Trophoblast cell (in vitro differentiated cells and primary cell): ENCODE data around the gene PSMD12.
"Not testable (repeated sequence)": the region's sequence is repeated elsewhere in the genome, so short reads cannot be mapped to it uniquely, and the experiment has no call there.

Experiments used
- DNase-seq, 2 donors: peaks; one replicate each; pipeline ENCODE4 v3.0.0-alpha.2; 2016
- H2AFZ ChIP-seq: 2 replicates; pipeline ENCODE4 v1.6.1; 2013; ENCODE audit warnings: low read length, moderate library complexity, mild to moderate bottlenecking; ENCODE audit not compliant: insufficient read depth, poor library complexity
- H2AK5ac ChIP-seq: 2 replicates; pipeline ENCODE4 v1.6.1; 2013; ENCODE audit warnings: mild to moderate bottlenecking, low read length
- H2BK120ac ChIP-seq: 2 replicates; pipeline ENCODE4 v1.6.1; 2013; ENCODE audit warnings: low read length, mild to moderate bottlenecking, moderate library complexity; ENCODE audit not compliant: insufficient read depth, poor library complexity
- H2BK12ac ChIP-seq: 2 replicates; pipeline ENCODE4 v1.6.1; 2013; ENCODE audit warnings: mild to moderate bottlenecking, low read length, moderate library complexity
- H2BK5ac ChIP-seq: 2 replicates; pipeline ENCODE4 v1.6.1; 2013; ENCODE audit warnings: low read length, low read depth, moderate library complexity, mild to moderate bottlenecking; ENCODE audit not compliant: poor library complexity
- H3K14ac ChIP-seq: 2 replicates; pipeline ENCODE4 v1.6.1; 2013; ENCODE audit warnings: mild to moderate bottlenecking, low read length
- H3K18ac ChIP-seq: 2 replicates; pipeline ENCODE4 v1.6.1; 2013; ENCODE audit warnings: mild to moderate bottlenecking, low read length
- H3K23ac ChIP-seq: 2 replicates; pipeline ENCODE4 v1.6.1; 2013; ENCODE audit warnings: low read length
- H3K27ac ChIP-seq: 2 replicates; pipeline ENCODE4 v1.5.1; 2013; ENCODE audit warnings: low read depth, mild to moderate bottlenecking, inconsistent platforms, low read length, moderate library complexity
- H3K27me3 ChIP-seq: 2 replicates; pipeline ENCODE4 v1.6.1; 2013; ENCODE audit warnings: inconsistent platforms, mild to moderate bottlenecking, low read length, moderate library complexity; ENCODE audit not compliant: insufficient read depth
- H3K36me3 ChIP-seq, 2 experiments: 1 replicate in 1 of 2; 2 replicates in 1 of 2; pipeline ENCODE4 v1.6.1; 2013; ENCODE audit warnings: low read length in 2 of 2, mild to moderate bottlenecking in 2 of 2, moderate library complexity in 1 of 2; ENCODE audit not compliant: insufficient read depth in 2 of 2, control insufficient read depth in 1 of 2
- H3K4ac ChIP-seq: 2 replicates; pipeline ENCODE4 v1.6.1; 2013; ENCODE audit warnings: low read depth, mild to moderate bottlenecking, low read length, moderate library complexity
- H3K4me1 ChIP-seq, 2 experiments: 1 replicate in 1 of 2; 2 replicates in 1 of 2; pipeline ENCODE4 v1.6.1; 2013; ENCODE audit warnings: low read length in 2 of 2, mild to moderate bottlenecking in 2 of 2, moderate library complexity in 1 of 2; ENCODE audit not compliant: insufficient read depth in 2 of 2, control insufficient read depth in 1 of 2
- H3K4me2 ChIP-seq: 2 replicates; pipeline ENCODE4 v1.6.1; 2013; ENCODE audit warnings: inconsistent platforms, mild to moderate bottlenecking, low read length, moderate library complexity
- H3K4me3 ChIP-seq: 2 replicates; pipeline ENCODE4 v1.5.1; 2013; ENCODE audit warnings: mild to moderate bottlenecking, low read depth, low read length, inconsistent platforms
- H3K79me1 ChIP-seq: one replicate; pipeline ENCODE4 v1.6.1; 2013; ENCODE audit warnings: low read length
- H3K79me2 ChIP-seq: 2 replicates; pipeline ENCODE4 v1.6.1; 2013; ENCODE audit warnings: low read length, mild to moderate bottlenecking; ENCODE audit not compliant: control insufficient read depth, insufficient read depth, poor library complexity
- H3K9ac ChIP-seq: 2 replicates; pipeline ENCODE4 v1.6.1; 2013; ENCODE audit warnings: mild to moderate bottlenecking, low read length
- H3K9me3 ChIP-seq: 2 replicates; pipeline ENCODE4 v1.6.1; 2013; ENCODE audit warnings: low read depth, mild to moderate bottlenecking, control low read depth, inconsistent platforms, low read length; ENCODE audit not compliant: insufficient read depth
- H4K12ac ChIP-seq: 2 replicates; pipeline ENCODE4 v1.6.1; 2013; ENCODE audit warnings: low read depth, mild to moderate bottlenecking, low read length, moderate library complexity
- H4K8ac ChIP-seq: 2 replicates; pipeline ENCODE4 v1.6.1; 2013; ENCODE audit warnings: low read depth, mild to moderate bottlenecking, low read length, moderate library complexity
- H4K91ac ChIP-seq: one replicate; pipeline ENCODE4 v1.6.1; 2013; ENCODE audit warnings: low read depth, mild to moderate bottlenecking, low read length, moderate library complexity
- WGBS: extraction: QIAGEN DNeasy Blood & Tissue Kit; methylation state at CpG from one replicate; pipeline ENCODE4 v1.1.7; 2013; ENCODE audit warnings: missing lambda C conversion rate; ENCODE audit not compliant: insufficient read length, insufficient coverage; ENCODE audit errors: extremely low coverage; 5-methylcytosine and 5-hydroxymethylcytosine counted together

PSMD12 gene

DNA sequence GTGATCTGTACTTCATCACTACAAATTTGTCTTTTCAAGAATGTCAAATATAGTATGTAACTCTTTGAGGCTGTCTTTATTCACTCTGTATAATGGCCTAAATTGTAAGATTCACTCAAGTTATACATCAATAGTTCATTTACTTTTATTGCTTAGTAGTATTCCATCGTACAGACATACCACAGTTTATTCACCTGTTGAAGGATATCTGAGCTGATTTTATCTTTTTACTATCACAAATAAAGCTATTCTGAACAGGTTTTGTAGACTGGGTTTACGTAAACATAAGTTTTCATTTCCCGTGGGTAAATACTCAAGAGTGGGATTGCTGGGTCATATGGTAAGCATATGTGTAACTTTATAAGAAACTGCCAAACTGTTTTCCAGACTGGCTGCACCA is 18.6 kb downstream of the PSMD12 start:
- H3K4me1 ChIP-seq, result no peaks in the 10 kb centered on the region
- H3K18ac ChIP-seq, result no peak overlapping the region
- H2AK5ac ChIP-seq, result no peak overlapping the region
- no peak overlapping the region for H3K14ac ChIP-seq
- no peak overlapping the region for H4K8ac ChIP-seq
- no peak overlapping the region for H3K4me3 ChIP-seq
- H4K12ac ChIP-seq, result no peak overlapping the region
- peaks cover 25 to 34% of the 10 kb centered on the region in 2 experiments for H3K36me3 ChIP-seq
- no peak overlapping the region for H4K91ac ChIP-seq
- no peak overlapping the region for H3K9ac ChIP-seq
- H2AFZ ChIP-seq, result no peak overlapping the region
- H3K27ac ChIP-seq, result no peak overlapping the region
- H2BK5ac ChIP-seq, result no peak overlapping the region
- DNase-seq, result no peak
- H3K23ac ChIP-seq, result no peak overlapping the region
- no CpG with 5 or more reads among the region's 3 CpGs for WGBS
- no peak overlapping the region for H3K4ac ChIP-seq
- H3K9me3 ChIP-seq, result peaks cover 1% of the 10 kb centered on the region
- H3K4me2 ChIP-seq, result no peak overlapping the region
- no peaks in the 10 kb centered on the region for H3K79me2 ChIP-seq
- H3K27me3 ChIP-seq, result no peaks in the 10 kb centered on the region
- H3K79me1 ChIP-seq, result no peaks in the 10 kb centered on the region
- no peak overlapping the region for H2BK12ac ChIP-seq
- no peak overlapping the region for H2BK120ac ChIP-seq

DNA sequence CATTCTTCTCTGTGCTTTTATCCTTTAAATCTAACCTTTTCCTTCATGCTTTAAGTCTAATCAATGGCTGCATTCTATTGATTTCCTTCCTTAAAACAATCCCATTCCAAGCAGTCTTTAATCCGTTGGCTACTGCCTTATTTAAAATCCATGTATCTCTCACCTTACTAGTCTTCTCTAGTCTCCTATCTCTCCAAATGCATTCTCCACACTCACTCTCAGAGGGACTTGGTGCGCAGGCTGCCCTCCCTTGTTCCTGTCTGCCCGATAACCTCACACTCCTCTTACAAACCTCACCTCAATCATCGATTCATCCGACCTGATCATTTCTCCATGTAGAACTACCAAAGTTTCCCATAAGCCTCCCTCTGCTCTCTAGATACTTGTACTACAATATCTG is 23.1 kb downstream of the PSMD12 start:
- H3K27ac ChIP-seq, result no peak overlapping the region
- H3K9ac ChIP-seq, result no peak overlapping the region
- no peak overlapping the region for H2AFZ ChIP-seq
- no peak overlapping the region for H3K4me3 ChIP-seq
- H2AK5ac ChIP-seq, result no peak overlapping the region
- 100% methylated on average over 3 of the region's 5 CpGs for WGBS
- no peak overlapping the region for H4K8ac ChIP-seq
- no peak overlapping the region for H3K23ac ChIP-seq
- H4K12ac ChIP-seq, result no peak overlapping the region
- no peak overlapping the region for H2BK120ac ChIP-seq
- no peak overlapping the region for H4K91ac ChIP-seq
- H3K79me1 ChIP-seq, result no peaks in the 10 kb centered on the region
- no peaks in the 10 kb centered on the region for H3K27me3 ChIP-seq
- H3K4me2 ChIP-seq, result no peak overlapping the region
- H3K4me1 ChIP-seq, result no peaks in the 10 kb centered on the region
- H3K4ac ChIP-seq, result no peak overlapping the region
- H3K9me3 ChIP-seq, result no peaks in the 10 kb centered on the region
- H2BK5ac ChIP-seq, result no peak overlapping the region
- H3K14ac ChIP-seq, result no peak overlapping the region
- no peak for DNase-seq
- peaks cover 16 to 27% of the 10 kb centered on the region in 2 experiments for H3K36me3 ChIP-seq
- H3K18ac ChIP-seq, result no peak overlapping the region
- no peak overlapping the region for H2BK12ac ChIP-seq
- no peaks in the 10 kb centered on the region for H3K79me2 ChIP-seq

DNA sequence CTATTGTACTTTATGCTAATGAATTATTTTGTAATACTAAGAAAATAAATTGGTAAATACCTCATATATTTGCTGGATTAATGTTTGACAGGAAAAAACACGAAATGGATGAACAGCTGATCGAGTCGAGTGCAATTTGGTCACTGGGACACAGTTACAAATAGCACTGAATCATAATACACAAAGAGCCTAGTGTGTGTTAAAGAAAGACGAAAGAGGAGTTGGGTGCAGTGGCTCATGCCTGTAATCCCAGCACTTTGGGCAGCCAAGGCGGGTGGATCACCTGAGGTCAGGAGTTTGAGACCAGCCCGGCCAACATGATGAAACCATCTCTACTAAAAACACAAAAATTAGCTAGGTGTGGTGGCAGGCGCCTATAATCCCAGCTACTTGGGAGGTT is 28.0 kb downstream of the PSMD12 start:
- not testable (repeated sequence) for H2BK12ac ChIP-seq, H3K9ac ChIP-seq, H3K9me3 ChIP-seq, H3K79me1 ChIP-seq, DNase-seq, H3K4me2 ChIP-seq, H3K4ac ChIP-seq, H3K4me1 ChIP-seq, H3K27me3 ChIP-seq, H3K4me3 ChIP-seq, H3K27ac ChIP-seq, H3K23ac ChIP-seq, H3K18ac ChIP-seq, H2AFZ ChIP-seq, H2AK5ac ChIP-seq, H3K79me2 ChIP-seq, H3K14ac ChIP-seq, H4K12ac ChIP-seq, H2BK5ac ChIP-seq, H4K91ac ChIP-seq, H2BK120ac ChIP-seq, H4K8ac ChIP-seq
- WGBS, result no CpG with 5 or more reads among the region's 7 CpGs
- H3K36me3 ChIP-seq, result peaks cover 7 to 13% of the 10 kb centered on the region in 2 experiments

DNA sequence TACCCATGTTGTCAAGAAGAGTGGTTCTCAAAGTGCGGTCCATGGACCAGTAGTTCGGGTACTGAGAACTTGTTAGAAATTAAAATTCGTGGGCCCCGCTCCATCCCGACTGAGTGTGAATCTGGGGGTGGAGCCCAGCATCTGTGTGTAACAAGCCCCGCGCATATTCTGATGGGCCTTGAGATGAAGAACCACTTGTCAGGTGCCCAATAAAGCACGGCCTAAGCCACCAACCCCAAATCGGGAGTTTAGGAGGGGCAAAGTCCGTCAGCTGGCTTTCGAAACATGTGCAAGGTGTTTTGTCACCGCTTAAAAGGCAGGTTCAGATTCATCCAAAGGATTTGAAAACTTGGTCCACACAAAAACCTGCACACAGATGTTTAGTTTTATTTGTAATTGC is 29.5 kb downstream of the PSMD12 start:
- no peak overlapping the region for H3K9ac ChIP-seq
- no peak for DNase-seq
- H3K27me3 ChIP-seq, result no peaks in the 10 kb centered on the region
- H3K18ac ChIP-seq, result no peak overlapping the region
- no peak overlapping the region for H3K4me2 ChIP-seq
- H3K36me3 ChIP-seq, result peaks cover 4 to 8% of the 10 kb centered on the region in 2 experiments
- no peaks in the 10 kb centered on the region for H3K4me1 ChIP-seq
- H3K79me1 ChIP-seq, result no peaks in the 10 kb centered on the region
- no peak overlapping the region for H4K12ac ChIP-seq
- H2BK5ac ChIP-seq, result no peak overlapping the region
- no peak overlapping the region for H2AK5ac ChIP-seq
- H2BK120ac ChIP-seq, result no peak overlapping the region
- H3K23ac ChIP-seq, result no peak overlapping the region
- no peak overlapping the region for H3K27ac ChIP-seq
- no peak overlapping the region for H3K14ac ChIP-seq
- H4K91ac ChIP-seq, result no peak overlapping the region
- H3K4ac ChIP-seq, result no peak overlapping the region
- no peaks in the 10 kb centered on the region for H3K79me2 ChIP-seq
- H4K8ac ChIP-seq, result no peak overlapping the region
- H2BK12ac ChIP-seq, result no peak overlapping the region
- no CpG with 5 or more reads among the region's 12 CpGs for WGBS
- H3K9me3 ChIP-seq, result no peaks in the 10 kb centered on the region
- no peak overlapping the region for H2AFZ ChIP-seq
- H3K4me3 ChIP-seq, result no peak overlapping the region
